Tongue (tissue), 2 donors: ENCODE measurements around the gene C1orf226. TPM values are rescaled to one million over a fixed set of nuclear protein-coding genes. Genes with fewer than 3 reads are reported as not detected.

Experiments
- DNase-seq: peaks from one replicate; pipeline ENCODE4 v3.0.0-alpha.2; 2015
- total RNA-seq: library from RNA; depleted of rRNA; stranded (reverse); fragments of >200 nt; gene quantifications from one replicate; pipeline ENCODE4 v1.2.3, GENCODE V29; 2014

Gene C1orf226
- total RNA-seq, 1 donor from 2014 or later = 2.3 TPM

DNA sequence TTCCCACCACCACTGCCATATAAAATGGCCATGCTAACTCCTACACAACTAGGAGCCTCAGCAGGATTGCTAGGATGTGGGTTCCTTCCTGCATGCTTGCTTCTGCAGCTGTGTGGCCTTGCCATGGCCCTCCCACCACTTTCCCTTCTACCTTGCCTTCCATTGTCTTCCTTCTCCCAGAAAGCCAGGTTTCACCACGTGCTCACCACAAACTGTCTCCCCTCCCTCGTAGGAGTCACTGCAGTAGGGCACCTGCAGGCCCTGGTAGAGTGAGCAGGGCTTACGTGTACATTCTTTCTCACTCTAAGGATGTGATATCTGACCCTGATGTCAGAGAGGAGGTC is 3.7 kb downstream of the C1orf226 start:
- DNase-seq = no peak

GRCh38 chr1:162385702-162386101 is 4.2 kb downstream of the C1orf226 start:
- no peak for DNase-seq

DNA sequence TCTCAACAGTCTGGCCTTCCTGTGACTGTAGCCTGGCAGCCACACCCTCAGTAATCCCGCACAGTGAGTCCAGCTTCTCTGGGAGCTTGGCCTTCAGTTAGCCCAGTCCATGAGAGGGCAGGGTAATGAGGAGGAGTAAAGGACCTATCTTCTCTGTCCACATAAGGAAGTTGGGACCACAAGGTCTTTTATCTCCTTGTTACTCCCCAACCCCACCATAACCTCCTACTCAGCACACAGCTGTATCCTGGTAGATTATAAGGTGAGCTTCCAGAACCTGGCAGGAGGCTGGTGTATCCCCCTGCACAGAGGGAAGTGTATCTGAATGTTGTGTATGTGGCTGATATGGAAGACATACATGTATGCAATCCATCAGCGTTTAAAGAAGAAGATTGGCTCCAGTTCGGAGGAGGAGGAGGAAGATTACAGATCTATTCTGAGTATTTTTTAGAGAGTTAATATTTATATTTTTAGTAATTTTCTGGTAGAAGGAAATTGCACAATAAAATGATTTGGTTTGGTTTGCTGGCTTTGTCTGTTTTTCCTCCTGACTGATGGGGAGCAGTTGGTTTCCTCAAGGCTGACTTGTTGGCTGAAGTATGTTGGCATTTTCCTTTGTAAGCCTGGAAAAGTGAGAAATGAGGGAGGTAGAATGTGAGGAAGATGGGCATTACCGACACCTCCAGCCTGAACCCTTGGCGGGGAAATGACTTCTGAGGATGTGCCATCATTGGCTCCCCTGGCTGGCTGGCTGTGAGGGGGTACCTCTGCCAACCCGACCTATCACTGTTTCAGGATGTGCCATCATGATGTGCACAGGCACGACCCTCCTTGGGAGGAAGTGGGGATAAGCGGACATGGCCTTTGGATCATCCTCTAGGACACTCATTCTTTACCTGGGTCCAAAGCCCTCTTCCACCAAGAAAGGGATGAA is 5.0 kb downstream of the C1orf226 start:
- no peak for DNase-seq

GRCh38 chr1:162387226-162388082 is 5.9 kb downstream of the C1orf226 start:
- DNase-seq = no peak

- DNase-seq = no peak
These were observed 6.6 kb downstream of the C1orf226 start for GRCh38 chr1:162388083-162388594.

- DNase-seq = no peak
These were observed 7.1 kb downstream of the C1orf226 start for GRCh38 chr1:162388615-162389014.

GRCh38 chr1:162389021-162389818 is 7.7 kb downstream of the C1orf226 start:
- DNase-seq = no peak

- DNase-seq = no peak
These were observed 8.4 kb downstream of the C1orf226 start for GRCh38 chr1:162389971-162390370.

DNA sequence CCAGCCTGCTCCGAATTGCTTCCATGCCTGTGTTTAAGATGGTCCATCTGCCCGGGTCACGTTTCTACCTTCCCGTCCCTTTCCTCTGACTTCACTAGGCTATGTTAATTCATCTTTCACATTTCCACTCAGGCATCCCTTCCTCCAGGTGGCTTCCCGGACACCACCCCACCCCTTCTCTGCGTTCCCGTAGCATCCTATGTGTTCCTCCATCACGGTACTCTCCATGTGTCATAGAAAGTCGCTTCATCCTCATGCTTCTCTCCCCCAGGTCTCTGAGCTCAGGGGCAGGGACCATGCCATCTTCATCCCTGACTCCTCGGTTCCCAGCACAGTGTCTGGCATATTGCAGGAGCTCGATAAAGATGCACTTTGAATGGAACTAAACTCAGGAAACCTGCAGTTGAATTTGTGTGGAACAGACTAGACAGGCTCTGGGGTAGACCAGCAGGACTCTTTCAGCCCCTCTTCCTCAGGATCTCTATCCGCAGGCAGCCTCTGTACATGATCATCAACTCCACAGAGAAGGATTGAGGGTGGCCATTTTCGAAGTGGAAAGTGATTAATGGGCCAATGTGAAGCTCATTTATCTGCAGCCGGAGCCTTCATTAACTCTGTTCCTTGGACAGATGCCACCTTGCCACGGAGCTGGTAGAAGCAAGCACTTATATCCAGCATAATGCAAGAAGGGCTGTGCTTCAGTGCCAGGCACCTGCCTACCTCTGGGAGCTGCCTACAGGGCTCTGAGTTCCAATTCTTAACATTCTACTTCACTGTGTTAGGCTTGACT is 9.1 kb downstream of the C1orf226 start:
- DNase-seq = no peak

GRCh38 chr1:162391790-162392563 is 10.4 kb downstream of the C1orf226 start:
- DNase-seq = peak; percentile 66

DNA sequence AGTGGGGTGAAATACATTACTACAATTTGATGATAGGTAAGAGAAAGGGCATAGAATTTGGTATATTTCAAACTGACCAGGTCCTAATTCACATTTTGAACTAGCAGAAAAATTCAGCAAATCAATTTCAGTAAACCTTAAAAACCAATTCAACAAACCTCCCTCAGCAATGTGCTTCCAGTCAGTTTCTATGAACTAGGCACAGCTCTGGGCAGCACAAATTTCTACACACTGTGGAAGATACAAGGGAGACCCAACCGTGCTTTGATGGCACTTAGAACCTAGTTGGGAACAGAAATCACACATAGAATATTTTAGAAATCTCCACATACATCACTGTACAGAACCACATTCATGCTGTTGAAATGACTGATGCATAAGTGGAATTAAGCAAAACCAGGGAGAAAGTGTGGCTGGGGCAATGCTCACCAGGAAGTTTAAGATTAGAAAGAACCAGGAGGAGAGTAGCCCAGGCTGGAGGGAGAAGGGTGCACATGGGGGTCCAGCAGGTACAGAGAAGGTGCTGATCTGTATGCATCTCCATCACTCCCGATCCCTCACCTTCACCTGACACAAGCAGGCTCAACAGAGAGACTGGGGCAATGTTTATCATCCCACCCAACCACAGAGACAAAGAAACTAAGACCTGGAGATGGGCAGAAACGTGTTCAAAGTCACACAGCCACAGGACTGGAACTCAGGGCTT is 14.8 kb downstream of the C1orf226 start:
- DNase-seq = no peak

DNA sequence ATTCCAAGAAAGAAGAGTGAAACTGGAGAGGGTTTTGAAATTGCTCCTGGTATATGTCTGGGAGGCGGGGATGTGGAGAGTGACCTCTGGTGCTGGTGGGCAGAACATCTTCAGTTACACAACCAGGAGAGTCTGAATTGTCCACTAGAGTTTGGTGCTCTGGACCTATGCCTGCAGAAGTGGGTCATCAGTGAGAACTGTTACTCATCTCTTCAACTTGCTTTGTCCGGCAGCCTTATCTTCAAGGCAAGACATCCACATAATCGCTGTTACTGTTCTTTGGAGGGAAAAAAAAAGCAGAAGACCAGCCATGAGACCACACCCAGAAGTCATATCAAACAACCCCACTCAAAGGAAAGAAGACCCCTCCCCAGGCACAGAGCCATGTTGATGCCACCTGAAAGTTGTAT is 15.5 kb downstream of the C1orf226 start:
- no peak for DNase-seq

DNA sequence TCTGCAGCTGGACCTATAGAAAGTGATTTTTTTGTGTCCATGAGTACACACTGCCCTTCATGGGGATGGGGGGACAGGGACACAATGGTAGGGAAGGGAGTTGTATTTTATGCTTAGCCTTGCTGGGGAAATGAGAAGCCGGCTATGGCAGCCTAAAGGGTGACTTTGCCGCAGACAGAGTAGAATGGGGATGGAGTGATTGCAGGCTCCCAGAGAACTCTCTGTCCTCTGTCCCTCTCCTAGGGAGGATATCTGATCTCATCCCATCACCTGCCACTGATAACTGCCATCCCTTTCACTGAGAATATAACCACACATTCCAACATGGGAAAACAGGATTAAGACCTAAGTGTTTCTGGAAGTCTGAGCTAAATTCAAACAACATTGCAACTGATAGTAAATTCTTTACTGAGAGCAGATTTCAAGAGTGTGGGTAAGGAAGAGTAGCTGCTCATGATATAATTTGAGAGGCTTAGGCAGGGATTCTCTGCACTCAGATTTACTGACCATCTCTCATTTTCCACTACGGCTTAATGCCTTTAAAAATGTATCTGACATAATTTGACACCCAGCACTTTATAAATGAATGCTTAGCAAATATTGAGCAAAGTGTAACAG is 16.5 kb downstream of the C1orf226 start:
- no peak for DNase-seq

GRCh38 chr1:162398999-162399580 is 17.6 kb downstream of the C1orf226 start:
- no peak for DNase-seq

DNA sequence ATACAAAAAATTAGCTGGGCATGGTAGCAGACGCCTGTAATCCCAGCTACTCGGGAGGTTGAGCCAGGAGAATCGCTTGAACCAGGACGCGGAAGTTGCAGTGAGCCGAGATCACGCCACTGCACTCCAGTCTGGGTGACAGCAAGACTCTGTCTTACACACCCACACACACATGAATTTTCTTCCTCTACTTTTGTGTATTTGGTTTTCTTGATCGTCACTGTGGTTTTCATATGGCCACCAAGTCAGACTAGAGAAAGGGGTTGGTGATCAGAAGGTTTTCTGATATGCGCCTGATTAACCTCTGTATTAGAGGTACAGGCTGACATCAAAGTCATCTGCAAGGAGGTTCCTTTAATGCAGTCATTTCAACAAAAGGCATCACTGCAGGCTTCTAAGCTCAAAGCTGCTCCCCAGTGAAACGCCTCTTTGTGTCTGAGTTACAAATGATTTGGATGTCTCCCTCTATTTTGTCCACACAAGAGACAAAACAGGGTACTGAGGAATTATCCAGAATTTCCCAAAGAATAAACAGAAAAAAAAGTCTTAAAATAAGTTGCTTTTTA is 19.3 kb downstream of the C1orf226 start:
- DNase-seq = no peak

DNA sequence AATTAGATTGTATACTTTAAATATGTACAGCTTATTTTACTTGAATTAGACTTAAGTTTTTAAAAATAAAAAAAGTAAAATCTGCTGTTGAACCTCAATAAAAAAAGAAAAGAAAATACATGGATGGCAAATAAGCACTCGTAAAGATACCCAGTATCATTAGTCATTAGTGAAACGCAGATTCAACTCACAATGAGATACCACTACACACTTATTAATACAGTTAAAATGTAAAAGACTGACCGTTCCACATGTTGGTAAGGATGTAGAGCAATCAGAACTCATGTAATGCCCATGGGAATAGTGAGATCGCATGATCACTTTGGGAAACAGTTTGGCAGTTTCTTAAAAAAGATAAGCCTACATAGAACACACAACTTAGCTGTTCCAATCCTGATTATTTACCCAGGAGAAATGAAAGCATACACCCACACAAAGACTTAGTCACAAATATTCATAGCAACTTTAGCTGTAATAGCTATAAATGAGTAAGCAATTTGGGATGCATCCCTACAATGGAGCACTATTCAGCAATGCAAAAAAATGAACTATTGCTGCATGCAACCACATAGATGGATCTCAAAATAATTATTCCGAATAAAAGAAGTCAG is 23.1 kb downstream of the C1orf226 start:
- DNase-seq = no peak

GRCh38 chr1:162405800-162406199 is 24.3 kb downstream of the C1orf226 start:
- no peak for DNase-seq

GRCh38 chr1:162406811-162407210 is 25.3 kb downstream of the C1orf226 start:
- no peak for DNase-seq
